Endothelial cell of umbilical vein (primary cell): ENCODE measurements around the gene SLC14A1. TPM values are rescaled to one million over a fixed set of nuclear protein-coding genes. Genes with fewer than 3 reads are reported as not detected.

Source experiments
- BruUV-seq: library from RNA; stranded (reverse); fragments of 400-500 nt; replicated peaks from 2 replicates; lab custom pipeline; 2021; lab: Mats Ljungman, UMichigan
- CTCF ChIA-PET: fragments of 300-600, 350-600 bp; sonication (Branson Sonifier 250); formaldehyde crosslinking; loops from one replicate; lab custom pipeline; 2021; ENCODE audit warnings: antibody characterized with exemption, inconsistent platforms; lab: Charles Lee
- POLR2A ChIA-PET: fragments of 300-600, 350-600 bp; sonication (Branson Sonifier 250); formaldehyde crosslinking; loops from one replicate; lab custom pipeline; 2021; ENCODE audit warnings: antibody characterized with exemption, inconsistent platforms; lab: Charles Lee
- DNase-seq: peaks from one replicate; pipeline ENCODE4 v3.0.0-alpha.2; 2011; ENCODE audit warnings: low read depth, low spot score
- FAIRE-seq: peaks from 2 replicates; lab custom pipeline; 2011; peaks lifted over from hg19 to GRCh38; lab: Jason Lieb, UNC
- H2AFZ ChIP-seq: 2 replicates; pipeline ENCODE4 v1.6.0; 2012; ENCODE audit warnings: low read depth, low read length, control low read depth, inconsistent platforms
- H3K27ac ChIP-seq: 2 replicates; pipeline ENCODE4 v1.5.1; 2011; ENCODE audit warnings: low read depth, mild to moderate bottlenecking, control low read depth, low read length, moderate library complexity; ENCODE audit not compliant: insufficient read depth
- H3K27me3 ChIP-seq, 2 experiments: 2 replicates each; pipeline versions ENCODE4 v1.6.0 to v1.6.1; 2011; ENCODE audit warnings: low read length in 2 of 2, mixed read lengths in 1 of 2; ENCODE audit not compliant: control insufficient read depth in 2 of 2, insufficient read depth in 2 of 2
- H3K36me3 ChIP-seq, 2 experiments: 2 replicates in 1 of 2; 3 replicates in 1 of 2; pipeline ENCODE4 v1.5.1; 2011; ENCODE audit warnings: low read length in 2 of 2, mild to moderate bottlenecking in 1 of 2, moderate library complexity in 1 of 2; ENCODE audit not compliant: control insufficient read depth in 2 of 2, insufficient read depth in 2 of 2; ENCODE audit errors: extremely low read depth in 1 of 2
- H3K4me1 ChIP-seq: 3 replicates; pipeline ENCODE4 v1.5.1; 2011; ENCODE audit warnings: mild to moderate bottlenecking, low read length; ENCODE audit not compliant: control insufficient read depth, insufficient read depth; ENCODE audit errors: extremely low read depth
- H3K4me2 ChIP-seq: 2 replicates; pipeline ENCODE4 v1.6.1; 2011; ENCODE audit warnings: low read length, control low read depth, mixed read lengths; ENCODE audit not compliant: insufficient read depth
- H3K4me3 ChIP-seq, 3 experiments: fragments of 200-600 bp in 1 of 3; sonication (generic), shearing (Covaris generic) in 1 of 3; replicated peaks in 1 of 3; 2 replicates each; pipeline ENCODE4 v1.5.1; 2011 to 2016; ENCODE audit warnings: control low read depth in 3 of 3, low read length in 3 of 3, mild to moderate bottlenecking in 2 of 3, inconsistent platforms in 1 of 3, low read depth in 1 of 3, moderate library complexity in 1 of 3; ENCODE audit not compliant: insufficient read depth in 1 of 3
- H3K79me2 ChIP-seq: 2 replicates; pipeline ENCODE4 v1.6.0; 2012; ENCODE audit warnings: low read length, inconsistent platforms; ENCODE audit not compliant: control insufficient read depth, insufficient read depth
- H3K9ac ChIP-seq: replicated peaks from 2 replicates; pipeline ENCODE3; 2011; ENCODE audit warnings: low read length, control low read depth; ENCODE audit not compliant: insufficient read depth; ENCODE audit errors: extremely low read depth
- H3K9me1 ChIP-seq: replicated peaks from 3 replicates; pipeline ENCODE4 v1.6.0; 2011; ENCODE audit warnings: mild to moderate bottlenecking, low read length; ENCODE audit not compliant: control insufficient read depth, insufficient read depth; ENCODE audit errors: extremely low read depth
- H3K9me3 ChIP-seq: replicated peaks from 2 replicates; pipeline ENCODE4 v1.5.1; 2012; ENCODE audit warnings: low read length, inconsistent platforms; ENCODE audit not compliant: control insufficient read depth, insufficient read depth
- H4K20me1 ChIP-seq: replicated peaks from 2 replicates; pipeline ENCODE3; 2011; ENCODE audit warnings: mild to moderate bottlenecking, low read length; ENCODE audit not compliant: control insufficient read depth, insufficient read depth; ENCODE audit errors: extremely low read depth
- EZH2 ChIP-seq: IDR thresholded peaks from 2 replicates; pipeline ENCODE4 v1.6.1; 2012; ENCODE audit warnings: borderline replicate concordance, low read depth, mild to moderate bottlenecking, moderate library complexity, low read length, inconsistent platforms; ENCODE audit not compliant: severe bottlenecking
- FOS ChIP-seq: IDR thresholded peaks from 2 replicates; pipeline ENCODE4 v1.6.1; 2011; ENCODE audit warnings: mild to moderate bottlenecking, low read length, moderate library complexity, borderline replicate concordance; ENCODE audit not compliant: insufficient read depth
- GATA2 ChIP-seq: IDR thresholded peaks from 2 replicates; pipeline ENCODE4 v1.7.0; 2011; ENCODE audit warnings: low read depth, mild to moderate bottlenecking, moderate library complexity, mixed read lengths, low read length; ENCODE audit not compliant: insufficient read length, insufficient read depth
- JUN ChIP-seq: IDR thresholded peaks from 2 replicates; pipeline ENCODE4 v1.6.1; 2011; ENCODE audit warnings: borderline replicate concordance, low read depth; ENCODE audit not compliant: insufficient read length, insufficient read depth
- MYC ChIP-seq: IDR thresholded peaks from one replicate; pipeline ENCODE4 v1.6.1; 2011; ENCODE audit warnings: mild to moderate bottlenecking, low read depth, low read length
- POLR2A ChIP-seq: IDR thresholded peaks from 2 replicates; pipeline ENCODE4 v1.6.1; 2012; ENCODE audit warnings: low read depth, mild to moderate bottlenecking, control low read depth, low read length
- POLR2AphosphoS5 ChIP-seq: IDR thresholded peaks from 2 replicates; pipeline ENCODE4 v1.6.1; 2012; ENCODE audit warnings: low read depth, mild to moderate bottlenecking, control low read depth, low read length, moderate library complexity; ENCODE audit not compliant: insufficient read depth
- dilution Hi-C: fragments of 300-500 bp; cut with MboI; formaldehyde crosslinking; loops from one replicate; pipeline ENCODE4 v1.15.0; 2019; ENCODE audit warnings: low sequenced_read_pairs; ENCODE audit not compliant: extremely low pct_ligation_motif_present
- intact Hi-C: fragments of 100-400 bp; cut with micrococcal nuclease; formaldehyde crosslinking; loops from one replicate; pipeline ENCODE4 v1.10.0; 2022
- polyA plus RNA-seq, 4 experiments: library from polyadenylated mRNA; depleted of rRNA in 3 of 4; stranded (reverse) in 3 of 4; unstranded in 1 of 4; fragments of >200 nt; gene quantifications; 2 replicates each; pipeline versions ENCODE4 v1.2.1 to v1.2.3, GENCODE V29; 2011 to 2012; ENCODE audit warnings: missing spikeins in 1 of 4
- total RNA-seq: library from RNA; stranded (reverse); gene quantifications from 2 replicates; pipeline ENCODE4 v1.2.3, GENCODE V29; 2021
- TF ChIP-seq, protein P1 (sequence below): IDR thresholded peaks from 2 replicates; pipeline ENCODE4 v1.6.1; 2011; ENCODE audit not compliant: insufficient read depth, insufficient read length
- TF ChIP-seq, protein P2 (sequence below), 2 donors: IDR thresholded peaks; 1 replicate in 1 of 2; 2 replicates in 1 of 2; pipeline ENCODE4 v1.5.1; 2011; ENCODE audit warnings: low read length in 2 of 2, mild to moderate bottlenecking in 2 of 2, moderate library complexity in 2 of 2, control low read depth in 1 of 2, inconsistent platforms in 1 of 2, low read depth in 1 of 2; ENCODE audit not compliant: insufficient read depth in 1 of 2; ENCODE audit errors: extremely low read depth in 1 of 2

SLC14A1 gene
- total and polyA plus RNA-seq, 2 donors (not counting 3 experiments of a cell fraction or from before 2014, with no cell fraction given) = not detected

DNA sequence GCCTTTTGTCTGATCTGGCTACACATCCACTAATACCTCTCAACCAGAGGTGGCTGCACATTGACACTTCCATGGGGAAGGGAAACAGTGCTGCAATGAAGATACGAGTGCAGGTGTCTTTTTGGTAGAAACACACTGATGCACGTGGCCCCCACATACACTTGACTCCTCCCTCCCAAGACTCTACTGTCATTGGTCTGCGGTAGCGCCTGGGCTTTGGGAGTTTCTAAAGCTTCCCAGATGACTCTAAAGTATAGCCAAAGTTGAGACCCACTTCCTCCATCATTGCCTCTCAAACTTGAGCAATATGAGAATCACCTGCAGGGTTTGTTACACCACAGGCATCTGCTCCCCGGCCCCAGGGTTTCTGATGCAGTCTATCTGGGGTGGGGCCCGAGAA is 11.0 kb downstream of the SLC14A1 start:
- Histone ChIP-seq H2AFZ (no peak overlapping the region), H3K36me3 (no peaks in the 10 kb centered on the region), H3K4me1 (no peaks in the 10 kb centered on the region), H3K9me3 (no peaks in the 10 kb centered on the region), H3K79me2 (no peaks in the 10 kb centered on the region), H3K27me3 (peaks cover 14 to 48% of the 10 kb centered on the region in 2 experiments), H3K4me3 (no peak overlapping the region), H4K20me1 (no peaks in the 10 kb centered on the region), H3K4me2 (no peak overlapping the region), H3K27ac (no peak overlapping the region), H3K9me1 (no peaks in the 10 kb centered on the region), H3K9ac (no peak overlapping the region)
- no peak for TF ChIP-seq JUN
- TF ChIP-seq, protein P1, sequence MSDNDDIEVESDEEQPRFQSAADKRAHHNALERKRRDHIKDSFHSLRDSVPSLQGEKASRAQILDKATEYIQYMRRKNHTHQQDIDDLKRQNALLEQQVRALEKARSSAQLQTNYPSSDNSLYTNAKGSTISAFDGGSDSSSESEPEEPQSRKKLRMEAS = no peak
- TF ChIP-seq POLR2A = no peak
- TF ChIP-seq EZH2 = no peak
- no peak for TF ChIP-seq MYC
- TF ChIP-seq POLR2AphosphoS5 = no peak
- TF ChIP-seq FOS = no peak
- no peak for TF ChIP-seq GATA2
- TF ChIP-seq, protein P2, sequence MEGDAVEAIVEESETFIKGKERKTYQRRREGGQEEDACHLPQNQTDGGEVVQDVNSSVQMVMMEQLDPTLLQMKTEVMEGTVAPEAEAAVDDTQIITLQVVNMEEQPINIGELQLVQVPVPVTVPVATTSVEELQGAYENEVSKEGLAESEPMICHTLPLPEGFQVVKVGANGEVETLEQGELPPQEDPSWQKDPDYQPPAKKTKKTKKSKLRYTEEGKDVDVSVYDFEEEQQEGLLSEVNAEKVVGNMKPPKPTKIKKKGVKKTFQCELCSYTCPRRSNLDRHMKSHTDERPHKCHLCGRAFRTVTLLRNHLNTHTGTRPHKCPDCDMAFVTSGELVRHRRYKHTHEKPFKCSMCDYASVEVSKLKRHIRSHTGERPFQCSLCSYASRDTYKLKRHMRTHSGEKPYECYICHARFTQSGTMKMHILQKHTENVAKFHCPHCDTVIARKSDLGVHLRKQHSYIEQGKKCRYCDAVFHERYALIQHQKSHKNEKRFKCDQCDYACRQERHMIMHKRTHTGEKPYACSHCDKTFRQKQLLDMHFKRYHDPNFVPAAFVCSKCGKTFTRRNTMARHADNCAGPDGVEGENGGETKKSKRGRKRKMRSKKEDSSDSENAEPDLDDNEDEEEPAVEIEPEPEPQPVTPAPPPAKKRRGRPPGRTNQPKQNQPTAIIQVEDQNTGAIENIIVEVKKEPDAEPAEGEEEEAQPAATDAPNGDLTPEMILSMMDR (IDR thresholded peaks at IDR 0.05; ENCODE audit: extremely low read depth in 1 of 2, insufficient read depth in 1 of 2, low read depth in 1 of 2, low read length in 2 of 2) = no peak
- no peak for DNase-seq
- intact Hi-C loops (no loop called here), dilution Hi-C loops (no loop called here)
- BruUV-seq = no TSS peak
- ChIA-PET POLR2A (no interaction called here), CTCF (no interaction called here)
- no peak for FAIRE-seq
